ENCODE measurements around the gene MEF2D.

DNA sequence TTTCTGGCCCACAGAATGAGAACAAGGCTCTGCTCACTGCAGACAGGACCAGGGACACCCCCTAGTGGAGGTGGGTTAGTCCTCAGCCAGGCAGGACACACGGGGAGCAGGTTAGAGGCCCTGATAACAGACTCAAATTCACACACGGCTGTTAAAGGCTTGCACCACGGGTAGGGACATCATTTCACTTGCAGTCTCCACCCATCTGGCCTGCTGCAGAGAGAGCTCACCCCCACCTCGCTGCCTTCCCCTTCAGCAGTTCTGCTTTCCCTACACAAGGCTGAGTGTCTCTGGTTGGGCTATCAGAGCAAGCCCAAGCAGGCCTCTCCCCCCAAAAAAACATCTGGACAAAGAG is 20.6 kb downstream of the MEF2D start:
- TF ChIP-seq, protein P1, sequence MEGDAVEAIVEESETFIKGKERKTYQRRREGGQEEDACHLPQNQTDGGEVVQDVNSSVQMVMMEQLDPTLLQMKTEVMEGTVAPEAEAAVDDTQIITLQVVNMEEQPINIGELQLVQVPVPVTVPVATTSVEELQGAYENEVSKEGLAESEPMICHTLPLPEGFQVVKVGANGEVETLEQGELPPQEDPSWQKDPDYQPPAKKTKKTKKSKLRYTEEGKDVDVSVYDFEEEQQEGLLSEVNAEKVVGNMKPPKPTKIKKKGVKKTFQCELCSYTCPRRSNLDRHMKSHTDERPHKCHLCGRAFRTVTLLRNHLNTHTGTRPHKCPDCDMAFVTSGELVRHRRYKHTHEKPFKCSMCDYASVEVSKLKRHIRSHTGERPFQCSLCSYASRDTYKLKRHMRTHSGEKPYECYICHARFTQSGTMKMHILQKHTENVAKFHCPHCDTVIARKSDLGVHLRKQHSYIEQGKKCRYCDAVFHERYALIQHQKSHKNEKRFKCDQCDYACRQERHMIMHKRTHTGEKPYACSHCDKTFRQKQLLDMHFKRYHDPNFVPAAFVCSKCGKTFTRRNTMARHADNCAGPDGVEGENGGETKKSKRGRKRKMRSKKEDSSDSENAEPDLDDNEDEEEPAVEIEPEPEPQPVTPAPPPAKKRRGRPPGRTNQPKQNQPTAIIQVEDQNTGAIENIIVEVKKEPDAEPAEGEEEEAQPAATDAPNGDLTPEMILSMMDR (IDR thresholded peaks at IDR 0.05; ENCODE audit: low read depth, low read length, poor library complexity, severe bottlenecking) = no peak
- TF ChIP-seq EZH2phosphoT487 (IDR thresholded peaks at IDR 0.05; ENCODE audit: borderline replicate concordance, low read length) = no peak

All from DOHH2 (cell line).